ENCODE data around the gene DSC3.

- TF ChIP-seq MYC (IDR thresholded peaks at IDR 0.05; ENCODE audit: low read depth, low read length) (no peak), CTCF (IDR thresholded peaks at IDR 0.05; ENCODE audit: low read depth, low read length) (no peak), POLR2A (IDR thresholded peaks at IDR 0.05; ENCODE audit: extremely low read depth, insufficient read length) (no peak)
These were observed 37.4 kb upstream of the DSC3 start for GRCh38 chr18:31079973-31080372.
